Heart left ventricle (tissue), 16 donors: ENCODE data around the gene MYCN. TPM values are rescaled to one million over a fixed set of nuclear protein-coding genes. Genes with fewer than 3 reads are reported as not detected.
"Not testable (repeated sequence)": the region's sequence is repeated elsewhere in the genome, so short reads cannot be mapped to it uniquely, and the experiment has no call there.

ENCODE experiments used
- ATAC-seq, 4 donors: fragments of 200-7000 bp; cut with Tn5 transposase; one replicate each; pipeline ENCODE4 v1.9.1; 2020 to 2022; ENCODE audit warnings: moderate library complexity in 4 of 4, mild to moderate bottlenecking in 3 of 4, moderate number of reproducible peaks in 1 of 4
- DNase-seq, 5 donors: peaks; one replicate each; pipeline ENCODE4 v3.0.0-alpha.2; 2020
- H3K27ac ChIP-seq, 12 donors: fragments of 200-600 bp; sonication (generic) in 4 of 12; one replicate each; pipeline versions ENCODE4 v1.5.0 to v1.8.0; 2016 to 2022; ENCODE audit warnings: mild to moderate bottlenecking in 2 of 12
- H3K27me3 ChIP-seq, 9 donors: fragments of 200-600 bp; sonication (generic) in 2 of 9; one replicate each; pipeline versions ENCODE4 v1.5.1 to v1.8.0; 2016 to 2022; ENCODE audit warnings: mild to moderate bottlenecking in 3 of 9
- H3K36me3 ChIP-seq, 9 donors: fragments of 200-600 bp; sonication (generic) in 2 of 9; one replicate each; pipeline versions ENCODE4 v1.5.0 to v1.8.0; 2018 to 2022; ENCODE audit warnings: mild to moderate bottlenecking in 2 of 9
- H3K4me1 ChIP-seq, 12 donors: fragments of 200-600 bp; sonication (generic) in 4 of 12; one replicate each; pipeline versions ENCODE4 v1.5.0 to v1.8.0; 2016 to 2022; ENCODE audit warnings: mild to moderate bottlenecking in 3 of 12
- H3K4me3 ChIP-seq, 12 donors: fragments of 200-600 bp; sonication (generic) in 4 of 12; one replicate each; pipeline versions ENCODE4 v1.5.0 to v1.8.0; 2017 to 2022; ENCODE audit warnings: mild to moderate bottlenecking in 9 of 12, moderate library complexity in 4 of 12
- H3K9me3 ChIP-seq, 12 donors: fragments of 200-600 bp; sonication (generic) in 4 of 12; one replicate each; pipeline versions ENCODE4 v1.5.0 to v1.8.0; 2016 to 2022; ENCODE audit warnings: mild to moderate bottlenecking in 1 of 12
- POLR2A ChIP-seq, 2 donors: fragments of 450-650 bp; IDR thresholded peaks; one replicate each; pipeline ENCODE4 v1.6.1; 2017; ENCODE audit warnings: antibody characterized with exemption in 2 of 2, mild to moderate bottlenecking in 2 of 2, moderate library complexity in 2 of 2
- WGBS, 4 donors: extraction: QIAGEN DNeasy Blood & Tissue Kit in 2 of 4; methylation state at CpG; one replicate each; pipeline versions ENCODE4 v1.1.5 to v1.1.7; 2013 to 2018; 5-methylcytosine and 5-hydroxymethylcytosine counted together
- intact Hi-C, 10 donors: fragments of 100-400 bp; cut with DNase I; formaldehyde crosslinking; loops; one replicate each; pipeline versions ENCODE4 v1.11.1 to v1.14.2; 2022
- polyA plus RNA-seq, 2 donors: library from polyadenylated mRNA; stranded (reverse); fragments of 200-250 nt; gene quantifications; one replicate each; pipeline ENCODE4 v1.2.3, GENCODE V29; 2013
- total RNA-seq, 9 donors: library from RNA; depleted of rRNA in 2 of 9; stranded (reverse); fragments of >200 nt in 2 of 9; fragmentation: NEBNext Ultra II Directional in 3 of 9; extraction: Animal tissue kit (Norgen Biotek cat#: 25700) in 3 of 9; gene quantifications; one replicate each; pipeline versions ENCODE4 v1.1.0 to v1.2.4, GENCODE V29; 2016 to 2023
- TF ChIP-seq, protein P1 (sequence below), 12 donors: fragments of 200-600 bp; sonication (generic) in 4 of 12; IDR thresholded peaks; one replicate each; pipeline versions ENCODE4 v1.5.0 to v1.8.0; 2018 to 2022; ENCODE audit warnings: antibody characterized with exemption in 12 of 12, mild to moderate bottlenecking in 5 of 12
- donor health status: ischemic (EF 13 %, LVEDD 7.1; RV severe dilation, severe dysfunction).
- donor health status: healthy with polysubstance abuse.
- donor health status: DM: no; HTN: yes; CAD: no.
- donor health status: DM: no; HTN: no; CAD: no.
- donor health status: ischemic (EF 25% LVEDD 6.9; RV normal size, moderate dysfunction).
- donor health status: ischemic (EF 25% LVEDD 5.7; RV mildly dilated, moderate dysfunction).
- donor health status: healthy.
- donor health status: DM: yes; HTN: yes; CAD: no.
- donor health status: ischemic (EF 35%, LVEDD 5.7; RV mildly dilated, moderate dysfunction).
- donor health status: nonischemic (EF 11% LVEDD 7.7; RV severe dilation, severe dysfunction).
- donor health status: DM: yes; HTN: yes; CAD: no.
- donor health status: PGD.
- donor health status: ischemic (EF 29% LVEDD 5.4; RV normal size, mild dysfunction).
- donor health status: nonischemic (EF 23%, LVEDD 6.1; RV moderate dilation, normal function).

The MYCN gene
- total and polyA plus RNA-seq, 11 donors: 0.22 to 1.6 (median 0.62) TPM; not detected in 2

DNA sequence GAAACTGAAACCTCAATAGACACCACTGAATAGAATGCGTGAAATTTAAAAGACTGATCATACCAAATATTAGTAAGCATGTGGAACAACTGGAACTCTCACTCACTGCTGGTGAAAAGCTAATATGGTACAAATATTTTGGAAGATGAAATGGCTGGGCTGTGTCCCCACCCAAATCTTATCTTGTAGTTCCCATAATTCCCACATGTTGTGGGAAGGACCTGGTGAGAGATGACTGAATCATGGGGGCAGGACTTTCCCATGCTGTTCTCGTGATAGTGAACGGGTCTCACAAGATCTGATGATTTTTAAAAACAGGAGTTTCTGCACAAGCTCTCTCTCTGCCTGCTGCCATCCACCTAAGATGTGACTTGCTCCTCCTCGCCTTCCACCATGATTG is 32.0 kb upstream of the MYCN start:
- Histone ChIP-seq H3K4me3 (no peak overlapping the region), H3K36me3 (no peaks in the 10 kb centered on the region), H3K4me1 (peaks cover 0 to 20% (median 14%) of the 10 kb centered on the region in 12 donors), H3K27me3 (no peaks in the 10 kb centered on the region), H3K27ac (no peak overlapping the region), H3K9me3 (peaks cover 0 to 8% (median 0%) of the 10 kb centered on the region in 12 donors)
- no peak for ATAC-seq
- TF ChIP-seq, protein P1, sequence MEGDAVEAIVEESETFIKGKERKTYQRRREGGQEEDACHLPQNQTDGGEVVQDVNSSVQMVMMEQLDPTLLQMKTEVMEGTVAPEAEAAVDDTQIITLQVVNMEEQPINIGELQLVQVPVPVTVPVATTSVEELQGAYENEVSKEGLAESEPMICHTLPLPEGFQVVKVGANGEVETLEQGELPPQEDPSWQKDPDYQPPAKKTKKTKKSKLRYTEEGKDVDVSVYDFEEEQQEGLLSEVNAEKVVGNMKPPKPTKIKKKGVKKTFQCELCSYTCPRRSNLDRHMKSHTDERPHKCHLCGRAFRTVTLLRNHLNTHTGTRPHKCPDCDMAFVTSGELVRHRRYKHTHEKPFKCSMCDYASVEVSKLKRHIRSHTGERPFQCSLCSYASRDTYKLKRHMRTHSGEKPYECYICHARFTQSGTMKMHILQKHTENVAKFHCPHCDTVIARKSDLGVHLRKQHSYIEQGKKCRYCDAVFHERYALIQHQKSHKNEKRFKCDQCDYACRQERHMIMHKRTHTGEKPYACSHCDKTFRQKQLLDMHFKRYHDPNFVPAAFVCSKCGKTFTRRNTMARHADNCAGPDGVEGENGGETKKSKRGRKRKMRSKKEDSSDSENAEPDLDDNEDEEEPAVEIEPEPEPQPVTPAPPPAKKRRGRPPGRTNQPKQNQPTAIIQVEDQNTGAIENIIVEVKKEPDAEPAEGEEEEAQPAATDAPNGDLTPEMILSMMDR (IDR thresholded peaks at IDR 0.05): no peak
- no peak for TF ChIP-seq POLR2A (IDR thresholded peaks at IDR 0.05)
- 85 to 90% (median 86%) methylated on average over 4 of the region's 4 CpGs for WGBS, 4 donors
- DNase-seq: no peak
- intact Hi-C loops: no loop called here

DNA sequence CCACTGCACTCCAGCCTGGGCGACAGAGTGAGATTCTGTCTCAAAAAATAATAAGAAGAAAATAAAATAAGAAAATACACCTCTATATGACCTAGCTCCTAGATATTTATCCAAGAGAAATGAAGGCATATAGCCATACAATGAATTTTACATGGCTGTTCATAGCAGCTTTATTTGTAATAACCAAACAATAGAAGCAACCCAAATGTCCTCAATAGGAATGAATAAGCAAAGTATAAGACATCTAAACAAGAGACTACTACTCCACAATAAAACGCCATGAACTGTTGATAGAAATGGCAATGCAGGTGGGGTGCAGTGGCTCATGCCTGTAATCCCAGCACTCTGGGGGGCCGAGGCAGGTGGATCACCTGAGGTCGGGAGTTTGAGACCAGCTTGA is 31.2 kb upstream of the MYCN start:
- intact Hi-C loops: no loop called here
- DNase-seq (no peak), ATAC-seq (no peak)
- Histone ChIP-seq H3K36me3 (no peaks in the 10 kb centered on the region), H3K9me3 (peaks cover 0 to 8% (median 0%) of the 10 kb centered on the region in 12 donors), H3K4me1 (peaks cover 0 to 23% (median 15%) of the 10 kb centered on the region in 12 donors), H3K27ac (no peak overlapping the region), H3K4me3 (no peak overlapping the region), H3K27me3 (no peaks in the 10 kb centered on the region)
- 85 to 94% (median 93%) methylated on average over 4 of the region's 4 CpGs for WGBS, 4 donors
- TF ChIP-seq, protein P1 (IDR thresholded peaks at IDR 0.05): no peak
- no peak for TF ChIP-seq POLR2A (IDR thresholded peaks at IDR 0.05)

DNA sequence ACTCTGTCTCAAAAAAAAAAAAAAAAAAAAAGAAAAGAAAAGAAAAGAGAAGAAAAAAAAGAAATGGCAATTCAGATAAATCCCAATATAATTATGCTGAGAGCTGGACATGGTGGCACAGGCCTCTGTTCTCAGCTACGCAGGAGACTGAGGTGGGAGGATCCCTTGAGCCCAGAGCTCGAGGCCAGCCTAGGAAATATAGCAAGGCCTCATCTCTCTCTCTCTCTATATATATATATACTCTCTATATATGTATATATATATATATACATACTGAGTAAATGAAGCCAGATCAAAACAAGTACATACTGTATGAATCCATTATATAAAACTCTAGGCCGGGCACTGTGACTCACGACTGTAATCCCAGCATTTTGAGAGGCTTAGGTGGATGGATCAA is 30.6 kb upstream of the MYCN start:
- no peak for ATAC-seq
- H3K36me3 ChIP-seq: no peaks in the 10 kb centered on the region
- H3K9me3 ChIP-seq: peaks cover 0 to 7% (median 0%) of the 10 kb centered on the region in 12 donors
- intact Hi-C loops: loop anchor here in 4 of 10 donors (5.0 to 10.0 kb wide), 3 partner anchors 177 to 272 kb away; no protein-coding TSS in a partner anchor
- WGBS, 4 donors: 95 to 97% (median 96%) methylated on average over 4 of the region's 4 CpGs
- no peak overlapping the region for H3K4me3 ChIP-seq
- no peak for TF ChIP-seq POLR2A (IDR thresholded peaks at IDR 0.05)
- TF ChIP-seq, protein P1 (IDR thresholded peaks at IDR 0.05): no peak
- H3K4me1 ChIP-seq: peaks cover 0 to 29% (median 20%) of the 10 kb centered on the region in 12 donors
- no peak overlapping the region for H3K27ac ChIP-seq
- H3K27me3 ChIP-seq: no peaks in the 10 kb centered on the region
- DNase-seq: no peak

DNA sequence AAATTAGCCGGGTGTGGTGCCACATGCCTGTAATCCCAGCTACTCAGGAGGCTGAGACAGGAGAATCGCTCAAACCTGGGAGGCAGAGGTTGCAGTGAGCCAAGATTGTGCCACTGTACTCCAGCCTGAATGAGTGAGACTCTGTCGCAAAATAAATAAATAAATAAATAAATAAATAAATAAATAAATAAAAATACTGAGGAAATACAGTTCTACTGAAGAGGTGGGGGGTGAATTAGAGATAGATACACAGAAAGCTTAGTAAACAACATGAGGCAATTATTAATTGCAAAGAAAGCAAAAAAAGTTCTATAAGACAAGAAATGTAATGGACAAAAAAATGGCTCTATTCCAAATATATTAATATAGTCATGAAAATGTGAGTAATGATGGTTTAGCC is 29.1 kb upstream of the MYCN start:
- intact Hi-C loops: loop anchor here in 4 of 10 donors (5.0 to 10.0 kb wide), 3 partner anchors 179 to 274 kb away; no protein-coding TSS in a partner anchor
- not testable (repeated sequence) for ATAC-seq, H3K36me3 ChIP-seq, H3K9me3 ChIP-seq, H3K4me3 ChIP-seq, H3K27me3 ChIP-seq, DNase-seq, H3K27ac ChIP-seq
- H3K4me1 ChIP-seq: peaks cover 0 to 36% (median 23%) of the 10 kb centered on the region in 12 donors
- WGBS, 4 donors: 96 to 98% (median 97%) methylated on average over 3 of the region's 3 CpGs

DNA sequence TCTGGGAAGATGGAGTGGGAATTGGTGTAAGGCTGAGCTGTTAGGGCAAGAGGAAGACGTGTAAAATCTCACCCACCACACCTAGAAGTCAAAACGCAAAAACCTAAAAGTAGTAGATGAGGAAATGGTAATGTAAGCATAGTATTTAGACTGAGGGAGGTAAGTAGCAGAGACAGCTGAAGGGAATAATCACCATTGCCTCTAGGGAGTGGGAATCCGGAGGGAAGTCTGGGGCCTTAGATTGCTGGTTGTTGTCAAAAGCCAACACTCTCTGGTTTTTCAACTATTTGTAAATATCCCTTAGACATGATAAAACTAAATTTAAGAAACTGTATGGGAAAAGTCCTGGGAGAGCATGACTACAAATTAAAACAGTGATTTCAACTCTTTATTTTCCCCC is 28.7 kb upstream of the MYCN start:
- Histone ChIP-seq H3K4me1 (peaks cover 0 to 36% (median 23%) of the 10 kb centered on the region in 12 donors), H3K27me3 (no peaks in the 10 kb centered on the region), H3K36me3 (no peaks in the 10 kb centered on the region), H3K9me3 (no peaks in the 10 kb centered on the region), H3K4me3 (no peak overlapping the region), H3K27ac (peak overlapping the region in 2 of 12 donors; percentile 19 to 23)
- 64 to 84% (median 75%) methylated on average over 3 of the region's 3 CpGs for WGBS, 4 donors
- DNase-seq (no peak), ATAC-seq (no peak)
- no peak for TF ChIP-seq POLR2A (IDR thresholded peaks at IDR 0.05)
- TF ChIP-seq, protein P1 (IDR thresholded peaks at IDR 0.05): no peak
- intact Hi-C loops: loop anchor here in 4 of 10 donors (5.0 to 10.0 kb wide), 3 partner anchors 179 to 274 kb away; no protein-coding TSS in a partner anchor
